Measurements from ENCODE around the gene NVL.

- TF ChIP-seq CTCF (IDR thresholded peaks at IDR 0.05) (no peak), POLR2A (IDR thresholded peaks at IDR 0.05) (no peak)
These were observed 110.3 kb downstream of the NVL start for GRCh38 chr1:224219612-224220059.

Data from testis (tissue), 2 donors.